ENCODE results near the gene RFX4.

GRCh38 chr12:106769078-106769477, 186.3 kb downstream of the RFX4 start:
- TF ChIP-seq CTCF (optimal IDR thresholded peaks at IDR 0.05 in 1 of 3, IDR thresholded peaks at IDR 0.05 in 1 of 3, conservative IDR thresholded peaks at IDR 0.05 in 1 of 3; ENCODE audit: extremely low read depth in 1 of 3, insufficient read depth in 2 of 3, low read length in 3 of 3) (no peak), EZH2 (IDR thresholded peaks at IDR 0.05; ENCODE audit: low read length) (no peak)

Measured in keratinocyte (primary cell).